ENCODE data around the gene ARHGAP1. TPM values are rescaled to one million over a fixed set of nuclear protein-coding genes. Genes with fewer than 3 reads are reported as not detected.
"Not testable (repeated sequence)": the region's sequence is repeated elsewhere in the genome, so short reads cannot be mapped to it uniquely, and the experiment has no call there.

Gene ARHGAP1
- total RNA-seq, 2 donors from 2014 or later, result 41.6 to 43.5 TPM

DNA sequence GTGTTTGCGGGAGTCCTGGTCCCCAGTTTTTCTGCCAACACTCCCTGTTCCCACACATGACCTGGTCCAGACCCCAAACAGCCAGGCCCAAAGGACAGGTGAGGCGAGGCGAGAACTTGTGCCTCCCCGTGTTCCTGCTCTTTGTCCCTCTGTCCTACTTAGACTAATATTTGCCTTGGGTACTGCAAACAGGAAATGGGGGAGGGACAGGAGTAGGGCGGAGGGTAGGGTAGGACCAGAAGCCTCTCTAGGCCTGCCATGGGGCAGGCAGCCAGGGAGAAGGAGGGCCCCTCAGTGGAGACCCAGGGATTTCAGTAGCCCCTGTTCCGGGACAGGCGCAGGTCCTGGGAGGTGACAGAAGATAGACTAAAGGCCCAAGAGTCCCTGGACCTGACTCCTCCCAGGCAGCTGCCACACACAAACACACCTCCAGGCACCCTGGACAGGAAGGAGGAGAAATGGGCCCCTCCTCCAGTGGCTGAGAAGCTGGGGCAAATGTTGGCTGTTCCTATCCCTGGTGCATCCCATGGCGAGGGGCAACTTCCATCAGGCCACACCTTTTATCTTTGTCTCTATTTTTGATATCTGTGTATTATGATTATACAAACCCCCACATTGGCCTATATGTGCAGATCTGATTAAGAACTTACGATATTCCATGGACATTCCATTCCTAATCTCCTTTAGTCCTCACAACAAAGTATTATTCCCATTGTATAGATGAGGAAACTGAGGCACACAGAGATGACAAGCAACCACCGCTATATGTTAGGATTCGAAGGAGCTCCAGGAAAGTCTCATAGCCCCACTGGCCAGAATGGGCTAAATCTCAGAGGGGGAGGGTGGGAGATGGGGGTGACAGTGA is 18.0 kb upstream of the ARHGAP1 start:
- DNase-seq (no peak), ATAC-seq (replicated peaks in 1 of 2) (no peak)
- H3K9me3 Mint-ChIP-seq, result no peaks in the 10 kb centered on the region
- no peak overlapping the region for H3K27ac Mint-ChIP-seq
- no peaks in the 10 kb centered on the region for H3K27me3 Mint-ChIP-seq (ENCODE audit: low read depth)
- H3K4me1 Mint-ChIP-seq (ENCODE audit: low read depth), result peaks cover 7% of the 10 kb centered on the region
- H3K36me3 Mint-ChIP-seq (ENCODE audit: insufficient read depth in 2 of 2), result no peaks in the 10 kb centered on the region
- H3K4me3 Mint-ChIP-seq, result no peak overlapping the region

DNA sequence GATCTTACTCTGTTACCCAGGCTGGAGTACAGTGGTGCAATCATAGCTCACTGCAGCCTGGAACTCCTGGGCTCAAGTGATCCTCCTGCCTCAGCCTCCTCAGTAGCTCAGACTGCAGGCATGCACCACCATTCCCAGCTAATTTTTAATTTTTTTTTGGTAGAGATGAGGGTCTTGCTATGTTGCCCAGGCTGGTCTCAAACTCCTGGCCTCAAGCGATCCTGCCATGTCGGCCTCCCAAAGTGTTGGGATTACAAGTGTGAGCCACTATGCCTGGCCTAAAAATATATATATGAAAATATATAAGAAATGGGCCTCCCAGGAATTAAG is 17.4 kb upstream of the ARHGAP1 start:
- H3K4me3 Mint-ChIP-seq; H3K36me3 Mint-ChIP-seq (ENCODE audit: insufficient read depth in 2 of 2); DNase-seq; H3K9me3 Mint-ChIP-seq; H3K4me1 Mint-ChIP-seq (ENCODE audit: low read depth); ATAC-seq (replicated peaks in 1 of 2); H3K27me3 Mint-ChIP-seq (ENCODE audit: low read depth); H3K27ac Mint-ChIP-seq: not testable (repeated sequence)

DNA sequence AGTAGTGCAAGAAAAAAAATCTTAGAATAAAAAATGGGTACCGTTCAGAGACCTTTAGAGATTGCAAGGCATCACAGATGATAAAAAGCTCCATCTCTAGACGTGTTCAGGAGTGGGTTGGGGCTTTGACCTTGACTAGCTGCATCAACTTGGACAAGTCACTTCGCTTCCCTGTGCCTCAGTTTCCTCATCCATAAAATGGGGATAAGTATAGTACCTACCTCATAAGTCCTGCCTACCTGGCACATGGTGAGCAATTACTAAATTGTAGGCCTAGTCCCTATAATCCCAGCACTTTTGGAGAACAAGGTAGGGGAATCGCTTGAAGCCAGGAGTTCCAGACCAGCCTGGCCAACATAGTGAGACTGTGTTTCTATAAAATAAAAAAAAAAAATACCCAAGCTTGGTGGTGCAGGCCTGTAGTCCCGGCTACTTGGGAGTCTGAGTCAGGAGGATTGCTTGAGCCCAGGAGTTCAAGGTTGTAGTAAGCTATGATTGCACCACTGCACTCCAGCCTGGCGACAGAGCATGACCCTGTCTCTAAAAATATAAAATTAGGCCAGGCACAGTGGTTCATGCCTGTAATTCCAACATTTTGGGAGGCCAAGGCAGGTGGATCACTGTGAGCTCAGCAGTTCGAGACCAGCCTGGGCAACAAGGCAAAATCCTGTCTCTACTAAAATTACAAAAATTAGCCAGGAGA is 12.6 kb upstream of the ARHGAP1 start:
- ATAC-seq (replicated peaks in 1 of 2) (no peak), DNase-seq (no peak)
- Mint-ChIP-seq H3K4me1 (ENCODE audit: low read depth) (peaks cover 7% of the 10 kb centered on the region), H3K36me3 (ENCODE audit: insufficient read depth in 2 of 2) (no peaks in the 10 kb centered on the region), H3K27me3 (ENCODE audit: low read depth) (no peaks in the 10 kb centered on the region), H3K9me3 (no peaks in the 10 kb centered on the region), H3K27ac (no peak overlapping the region), H3K4me3 (no peak overlapping the region)

DNA sequence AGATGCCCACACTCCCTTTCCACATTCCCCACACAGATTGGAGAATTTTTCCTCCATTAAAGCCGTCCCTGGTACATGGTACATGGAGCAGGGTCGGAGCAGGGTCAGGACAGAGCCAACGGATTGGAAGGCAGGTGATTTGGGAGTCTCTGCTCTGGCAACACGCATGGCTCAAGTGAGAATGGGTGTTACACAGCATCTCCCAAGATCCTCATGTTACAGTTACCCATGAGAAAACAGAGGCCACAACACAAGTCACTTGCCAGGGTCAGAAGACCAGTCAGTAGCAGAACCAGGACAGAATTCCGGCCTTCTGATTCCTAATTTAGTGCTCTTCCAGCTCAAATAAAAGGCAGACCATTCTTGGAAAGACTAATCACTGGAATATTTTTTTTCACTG is 10.9 kb upstream of the ARHGAP1 start:
- ATAC-seq (replicated peaks in 1 of 2), result no peak
- H3K4me1 Mint-ChIP-seq (ENCODE audit: low read depth), result peaks cover 7% of the 10 kb centered on the region
- H3K27me3 Mint-ChIP-seq (ENCODE audit: low read depth), result no peaks in the 10 kb centered on the region
- no peak for DNase-seq
- no peak overlapping the region for H3K27ac Mint-ChIP-seq
- no peak overlapping the region for H3K4me3 Mint-ChIP-seq
- H3K36me3 Mint-ChIP-seq (ENCODE audit: insufficient read depth in 2 of 2), result peaks cover 0 to 6% of the 10 kb centered on the region in 2 donors
- H3K9me3 Mint-ChIP-seq, result no peaks in the 10 kb centered on the region

DNA sequence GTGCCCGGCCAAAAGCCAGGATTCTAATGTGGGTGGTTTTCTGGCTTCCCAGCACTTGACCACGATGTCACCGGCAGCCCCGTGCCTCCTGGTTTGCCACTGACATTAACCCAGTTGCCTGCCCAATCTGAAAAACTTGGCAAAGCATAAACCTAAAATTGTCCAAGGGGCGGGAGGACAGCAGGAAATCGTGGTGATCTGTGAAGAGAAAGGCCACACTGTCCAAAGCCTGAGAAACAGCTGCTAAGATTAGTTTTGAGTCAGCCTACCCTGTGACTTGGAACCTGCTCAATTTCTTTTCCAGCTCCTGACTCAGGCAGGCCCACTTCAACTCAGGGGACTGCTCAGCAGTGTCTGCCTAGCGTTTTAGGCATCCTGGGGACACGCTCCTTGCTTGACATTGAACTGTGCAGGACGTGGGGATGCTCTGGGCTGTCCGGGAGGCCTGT is 10.4 kb upstream of the ARHGAP1 start:
- peaks cover 0 to 8% of the 10 kb centered on the region in 2 donors for H3K36me3 Mint-ChIP-seq (ENCODE audit: insufficient read depth in 2 of 2)
- DNase-seq (no peak), ATAC-seq (replicated peaks in 1 of 2) (peak in 1 of 2 donors; percentile 25)
- no peak overlapping the region for H3K27ac Mint-ChIP-seq
- no peaks in the 10 kb centered on the region for H3K27me3 Mint-ChIP-seq (ENCODE audit: low read depth)
- peaks cover 7% of the 10 kb centered on the region for H3K4me1 Mint-ChIP-seq (ENCODE audit: low read depth)
- H3K4me3 Mint-ChIP-seq, result no peak overlapping the region
- H3K9me3 Mint-ChIP-seq, result no peaks in the 10 kb centered on the region

DNA sequence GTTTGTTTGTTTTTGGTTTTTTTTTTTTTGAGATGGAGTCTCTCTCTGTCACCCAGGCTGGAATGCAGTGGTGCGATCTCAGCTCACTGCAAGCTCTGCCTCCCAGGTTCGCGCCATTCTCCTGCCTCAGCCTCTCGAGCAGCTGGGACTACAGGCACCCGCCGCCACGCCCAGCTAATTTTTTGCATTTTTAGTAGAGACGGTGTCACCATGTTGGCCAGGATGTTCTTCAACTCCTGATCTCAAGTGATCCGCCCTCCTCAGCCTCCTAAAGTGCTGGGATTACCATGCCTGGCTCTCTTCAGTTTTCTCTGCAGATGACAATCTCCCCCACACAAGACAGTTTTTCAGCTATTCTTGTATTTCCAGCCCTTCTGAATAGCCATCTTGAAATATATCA is 8.9 kb upstream of the ARHGAP1 start:
- H3K4me1 Mint-ChIP-seq (ENCODE audit: low read depth), result not testable (repeated sequence)

DNA sequence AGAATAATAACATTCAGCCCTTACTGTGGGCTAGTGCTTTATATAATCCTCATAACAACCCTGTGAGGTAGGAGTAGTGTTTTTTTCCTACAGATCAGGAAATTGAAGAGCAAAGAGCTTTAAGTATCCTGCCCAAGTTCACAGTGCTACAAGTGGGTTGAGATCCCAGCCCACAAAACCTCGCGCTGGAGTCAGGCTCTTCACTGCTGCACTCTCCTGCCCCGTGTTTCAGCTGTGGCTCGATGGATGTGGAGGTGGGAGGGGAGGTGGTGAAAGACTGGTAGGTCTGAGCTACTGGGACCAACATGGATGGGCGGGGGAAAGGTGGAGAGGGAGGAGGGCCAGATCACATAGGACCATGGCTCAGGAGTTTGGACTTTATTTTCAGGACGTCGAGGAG is 6.5 kb upstream of the ARHGAP1 start:
- DNase-seq (no peak), ATAC-seq (replicated peaks in 1 of 2) (no peak)
- Mint-ChIP-seq H3K27ac (no peak overlapping the region), H3K4me1 (ENCODE audit: low read depth) (peaks cover 10% of the 10 kb centered on the region), H3K27me3 (ENCODE audit: low read depth) (no peaks in the 10 kb centered on the region), H3K4me3 (no peak overlapping the region), H3K9me3 (no peaks in the 10 kb centered on the region), H3K36me3 (ENCODE audit: insufficient read depth in 2 of 2) (peaks cover 5 to 14% of the 10 kb centered on the region in 2 donors)

More for the DNA sequence above, 8.9 kb upstream of the ARHGAP1 start:
- not testable (repeated sequence) for H3K27ac Mint-ChIP-seq; H3K27me3 Mint-ChIP-seq (ENCODE audit: low read depth); ATAC-seq (replicated peaks in 1 of 2); H3K9me3 Mint-ChIP-seq; H3K4me3 Mint-ChIP-seq; H3K36me3 Mint-ChIP-seq (ENCODE audit: insufficient read depth in 2 of 2); DNase-seq

DNA sequence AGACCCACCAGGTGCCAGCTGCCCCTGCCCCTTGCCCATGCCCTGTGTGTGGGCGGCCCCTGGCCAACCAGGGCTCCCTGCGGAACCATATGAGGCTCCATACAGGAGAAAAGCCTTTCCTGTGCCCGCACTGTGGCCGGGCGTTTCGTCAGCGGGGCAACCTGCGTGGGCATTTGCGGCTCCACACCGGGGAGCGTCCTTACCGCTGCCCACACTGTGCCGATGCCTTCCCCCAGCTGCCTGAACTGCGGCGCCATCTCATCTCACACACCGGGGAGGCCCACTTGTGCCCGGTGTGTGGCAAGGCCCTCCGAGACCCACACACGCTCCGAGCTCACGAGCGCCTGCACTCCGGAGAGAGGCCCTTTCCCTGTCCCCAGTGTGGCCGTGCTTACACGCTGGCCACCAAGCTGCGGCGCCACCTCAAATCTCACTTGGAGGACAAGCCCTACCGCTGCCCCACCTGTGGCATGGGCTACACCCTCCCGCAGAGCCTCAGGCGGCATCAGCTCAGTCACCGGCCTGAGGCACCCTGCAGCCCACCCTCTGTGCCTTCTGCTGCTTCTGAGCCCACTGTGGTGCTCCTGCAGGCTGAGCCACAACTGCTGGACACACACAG is 4.8 kb upstream of the ARHGAP1 start:
- no peaks in the 10 kb centered on the region for H3K27me3 Mint-ChIP-seq (ENCODE audit: low read depth)
- H3K4me1 Mint-ChIP-seq (ENCODE audit: low read depth), result peaks cover 17% of the 10 kb centered on the region
- DNase-seq (no peak), ATAC-seq (replicated peaks in 1 of 2) (no peak)
- H3K27ac Mint-ChIP-seq, result no peak overlapping the region
- H3K4me3 Mint-ChIP-seq, result no peak overlapping the region
- peaks cover 5 to 16% of the 10 kb centered on the region in 2 donors for H3K36me3 Mint-ChIP-seq (ENCODE audit: insufficient read depth in 2 of 2)
- no peaks in the 10 kb centered on the region for H3K9me3 Mint-ChIP-seq

DNA sequence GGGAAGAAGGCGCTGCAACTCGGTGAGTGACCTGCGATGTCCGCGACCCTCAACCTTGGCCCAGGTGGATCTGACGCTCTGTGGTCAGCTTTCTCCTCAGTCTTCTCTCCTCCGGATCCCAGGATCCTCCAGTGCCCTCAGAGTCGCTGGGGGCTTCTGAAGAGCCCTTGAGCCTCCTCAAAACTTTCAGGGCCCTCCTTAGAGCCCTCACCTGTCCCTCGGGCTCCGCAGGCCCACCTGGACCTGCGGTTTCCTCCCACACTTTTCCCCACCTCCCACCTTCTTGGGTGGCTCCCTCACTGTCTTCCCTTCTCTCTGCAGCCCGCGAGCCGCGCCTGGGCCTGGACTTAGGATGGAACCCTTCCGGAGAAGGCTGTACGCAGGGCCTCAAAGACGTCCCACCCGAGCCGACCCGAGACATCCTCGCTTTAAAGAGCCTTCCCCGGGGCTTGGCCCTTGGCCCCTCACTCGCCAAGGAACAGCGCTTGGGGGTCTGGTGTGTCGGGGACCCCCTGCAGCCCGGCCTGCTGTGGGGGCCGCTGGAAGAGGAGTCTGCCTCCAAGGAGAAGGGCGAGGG is 747 bp upstream of the ARHGAP1 start:
- peaks cover 5 to 9% of the 10 kb centered on the region in 2 donors for H3K36me3 Mint-ChIP-seq (ENCODE audit: insufficient read depth in 2 of 2)
- H3K27ac Mint-ChIP-seq, result peak overlapping the region; percentile 94
- peak overlapping the region; percentile 96 to 99 for H3K4me3 Mint-ChIP-seq
- no peaks in the 10 kb centered on the region for H3K9me3 Mint-ChIP-seq
- DNase-seq, result no peak
- no peak for ATAC-seq (replicated peaks in 1 of 2)
- H3K27me3 Mint-ChIP-seq (ENCODE audit: low read depth), result no peaks in the 10 kb centered on the region
- H3K4me1 Mint-ChIP-seq (ENCODE audit: low read depth), result peaks cover 39% of the 10 kb centered on the region

DNA sequence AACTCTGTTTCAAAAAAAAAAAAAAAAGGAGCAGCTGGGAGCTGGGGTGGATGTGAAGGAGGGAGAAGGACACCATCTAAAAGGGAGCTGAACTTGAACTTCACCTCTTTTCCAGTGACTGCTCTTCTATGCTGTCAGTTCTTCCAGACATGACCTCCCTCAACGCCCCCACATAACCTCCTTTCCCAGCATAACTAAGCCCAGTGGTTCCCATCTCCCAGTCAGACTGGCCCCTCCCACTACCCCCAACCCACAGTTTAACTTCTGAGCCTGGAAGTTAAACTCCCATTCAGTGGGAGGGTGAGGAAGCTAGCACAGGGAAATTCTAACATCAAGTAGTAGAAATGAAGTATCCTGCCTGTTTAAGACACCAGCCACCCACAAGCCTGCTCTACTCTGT is 1.8 kb downstream of the ARHGAP1 start:
- Mint-ChIP-seq H3K9me3 (no peaks in the 10 kb centered on the region), H3K4me3 (peak overlapping the region; percentile 96 to 99), H3K36me3 (ENCODE audit: insufficient read depth in 2 of 2) (peaks cover 5 to 10% of the 10 kb centered on the region in 2 donors), H3K27ac (no peak overlapping the region), H3K27me3 (ENCODE audit: low read depth) (no peaks in the 10 kb centered on the region), H3K4me1 (ENCODE audit: low read depth) (peaks cover 39% of the 10 kb centered on the region)
- no peak for ATAC-seq (replicated peaks in 1 of 2)
- no peak for DNase-seq

DNA sequence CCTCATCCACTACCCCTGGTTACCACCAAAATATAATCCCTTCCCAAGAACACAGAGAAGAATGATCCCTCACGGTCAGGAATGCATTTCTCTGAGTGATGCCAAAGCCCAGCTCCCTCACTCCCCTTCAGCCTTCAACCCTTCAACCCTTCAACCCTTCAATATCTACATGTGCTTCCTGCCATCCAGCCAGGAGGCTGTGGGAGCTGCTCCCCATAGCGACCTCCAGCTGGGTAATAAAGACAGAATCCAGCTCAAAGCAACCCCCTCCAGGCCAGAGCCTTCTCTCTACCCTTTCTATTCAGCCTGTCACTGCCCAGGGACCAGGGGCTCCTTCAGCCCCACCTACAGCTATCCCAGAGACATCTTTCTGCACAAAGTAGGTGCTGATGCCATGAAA is 2.7 kb downstream of the ARHGAP1 start:
- H3K4me1 Mint-ChIP-seq (ENCODE audit: low read depth), result peaks cover 37% of the 10 kb centered on the region
- H3K4me3 Mint-ChIP-seq, result no peak overlapping the region
- DNase-seq (no peak), ATAC-seq (replicated peaks in 1 of 2) (no peak)
- H3K27ac Mint-ChIP-seq, result peak overlapping the region; percentile 59
- peaks cover 2 to 4% of the 10 kb centered on the region in 2 donors for H3K36me3 Mint-ChIP-seq (ENCODE audit: insufficient read depth in 2 of 2)
- no peaks in the 10 kb centered on the region for H3K27me3 Mint-ChIP-seq (ENCODE audit: low read depth)
- no peaks in the 10 kb centered on the region for H3K9me3 Mint-ChIP-seq

DNA sequence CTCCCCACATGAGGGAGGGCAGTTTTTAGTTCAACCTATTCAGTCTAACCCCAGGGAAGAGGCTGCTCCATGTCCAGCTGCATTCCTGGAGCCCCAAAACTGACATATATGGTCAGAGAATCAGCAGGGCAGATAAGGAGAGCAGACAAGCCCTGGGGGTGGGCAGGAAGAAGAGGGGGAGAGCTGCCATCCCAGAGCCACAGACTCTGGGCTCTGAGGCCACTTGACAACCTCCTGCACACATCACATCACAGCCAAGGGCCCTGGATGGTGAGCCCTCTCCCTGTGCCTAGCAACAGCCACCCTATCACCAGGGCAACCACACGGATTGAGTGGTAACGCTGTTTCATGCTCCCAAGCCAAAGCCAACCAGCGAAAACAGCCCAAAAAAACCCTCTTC is 3.1 kb downstream of the ARHGAP1 start:
- Mint-ChIP-seq H3K36me3 (ENCODE audit: insufficient read depth in 2 of 2) (peaks cover 0 to 4% of the 10 kb centered on the region in 2 donors), H3K4me1 (ENCODE audit: low read depth) (peaks cover 33% of the 10 kb centered on the region), H3K27ac (peak overlapping the region; percentile 59), H3K4me3 (no peak overlapping the region), H3K9me3 (no peaks in the 10 kb centered on the region), H3K27me3 (ENCODE audit: low read depth) (no peaks in the 10 kb centered on the region)
- DNase-seq (no peak), ATAC-seq (replicated peaks in 1 of 2) (no peak)

DNA sequence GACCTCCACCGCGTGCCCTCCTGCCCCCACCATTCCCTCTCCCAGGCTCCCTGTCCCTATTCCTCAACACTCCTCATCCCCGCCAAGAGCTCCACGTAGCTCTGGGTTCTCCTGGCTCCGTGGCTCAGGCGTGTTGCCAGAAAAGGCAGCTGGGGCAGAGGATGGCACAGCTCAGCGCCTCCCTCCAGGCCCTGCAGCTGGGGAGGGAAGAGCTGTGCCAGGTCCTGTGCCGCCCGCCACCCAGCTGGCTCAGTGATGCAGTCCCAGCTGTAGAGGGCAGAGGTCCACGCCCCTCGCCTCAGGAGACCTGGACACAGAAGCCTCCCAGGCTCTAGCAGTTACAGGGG is 4.2 kb downstream of the ARHGAP1 start:
- DNase-seq, result no peak
- H3K36me3 Mint-ChIP-seq (ENCODE audit: insufficient read depth in 2 of 2), result peaks cover 0 to 2% of the 10 kb centered on the region in 2 donors
- H3K27me3 Mint-ChIP-seq (ENCODE audit: low read depth), result no peaks in the 10 kb centered on the region
- no peak overlapping the region for H3K27ac Mint-ChIP-seq
- H3K4me3 Mint-ChIP-seq, result no peak overlapping the region
- H3K9me3 Mint-ChIP-seq, result no peaks in the 10 kb centered on the region
- peaks cover 22% of the 10 kb centered on the region for H3K4me1 Mint-ChIP-seq (ENCODE audit: low read depth)
- no peak for ATAC-seq (replicated peaks in 1 of 2)
